GM12875 (cell line): Measurements from ENCODE around the gene C10orf105.

Experiments used
- H3K4me3 ChIP-seq: one replicate; pipeline ENCODE4 v1.5.1; 2011; ENCODE audit warnings: low read depth, low read length, control low read depth
- TF ChIP-seq, protein P1 (sequence below): IDR thresholded peaks from 2 replicates; pipeline ENCODE4 v1.5.1; 2011; ENCODE audit warnings: low read depth, mild to moderate bottlenecking, control low read depth, inconsistent platforms, low read length, moderate library complexity, borderline replicate concordance; ENCODE audit not compliant: insufficient read depth

The C10orf105 gene

DNA sequence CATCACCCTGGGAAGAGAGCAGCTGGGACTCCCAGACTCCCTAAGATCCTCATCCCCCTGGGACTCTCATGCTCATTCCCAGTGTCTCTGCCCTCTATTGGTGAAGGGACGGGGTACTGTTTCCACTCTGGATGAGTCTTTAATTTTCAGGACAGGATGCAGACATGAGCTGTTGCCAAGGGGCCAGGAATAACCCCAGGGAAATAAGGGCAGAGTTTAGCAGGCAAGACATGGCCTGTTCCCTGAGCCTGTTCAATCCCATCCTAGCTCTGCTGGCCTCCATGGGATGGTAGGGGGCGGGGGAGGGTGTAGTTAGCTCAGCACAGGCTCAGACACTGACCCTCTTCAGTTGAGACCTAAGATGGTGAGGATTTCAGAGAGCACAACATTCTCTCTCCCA is 14.0 kb downstream of the C10orf105 start:
- TF ChIP-seq, protein P1, sequence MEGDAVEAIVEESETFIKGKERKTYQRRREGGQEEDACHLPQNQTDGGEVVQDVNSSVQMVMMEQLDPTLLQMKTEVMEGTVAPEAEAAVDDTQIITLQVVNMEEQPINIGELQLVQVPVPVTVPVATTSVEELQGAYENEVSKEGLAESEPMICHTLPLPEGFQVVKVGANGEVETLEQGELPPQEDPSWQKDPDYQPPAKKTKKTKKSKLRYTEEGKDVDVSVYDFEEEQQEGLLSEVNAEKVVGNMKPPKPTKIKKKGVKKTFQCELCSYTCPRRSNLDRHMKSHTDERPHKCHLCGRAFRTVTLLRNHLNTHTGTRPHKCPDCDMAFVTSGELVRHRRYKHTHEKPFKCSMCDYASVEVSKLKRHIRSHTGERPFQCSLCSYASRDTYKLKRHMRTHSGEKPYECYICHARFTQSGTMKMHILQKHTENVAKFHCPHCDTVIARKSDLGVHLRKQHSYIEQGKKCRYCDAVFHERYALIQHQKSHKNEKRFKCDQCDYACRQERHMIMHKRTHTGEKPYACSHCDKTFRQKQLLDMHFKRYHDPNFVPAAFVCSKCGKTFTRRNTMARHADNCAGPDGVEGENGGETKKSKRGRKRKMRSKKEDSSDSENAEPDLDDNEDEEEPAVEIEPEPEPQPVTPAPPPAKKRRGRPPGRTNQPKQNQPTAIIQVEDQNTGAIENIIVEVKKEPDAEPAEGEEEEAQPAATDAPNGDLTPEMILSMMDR = no peak
- H3K4me3 ChIP-seq = no peak overlapping the region

DNA sequence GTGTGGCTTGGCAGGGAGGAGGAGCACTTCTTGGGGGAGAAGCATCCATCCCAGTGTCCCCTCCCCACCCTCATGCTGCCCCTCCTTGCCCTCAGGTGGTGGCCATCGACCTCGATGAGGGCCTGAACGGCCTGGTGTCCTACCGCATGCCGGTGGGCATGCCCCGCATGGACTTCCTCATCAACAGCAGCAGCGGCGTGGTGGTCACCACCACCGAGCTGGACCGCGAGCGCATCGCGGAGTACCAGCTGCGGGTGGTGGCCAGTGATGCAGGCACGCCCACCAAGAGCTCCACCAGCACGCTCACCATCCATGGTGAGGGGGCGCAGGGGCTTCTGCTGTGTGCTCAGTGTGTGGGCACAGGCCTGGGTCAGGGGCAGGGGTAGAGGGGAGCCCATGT is 14.8 kb downstream of the C10orf105 start:
- TF ChIP-seq, protein P1 = no peak
- no peak overlapping the region for H3K4me3 ChIP-seq

DNA sequence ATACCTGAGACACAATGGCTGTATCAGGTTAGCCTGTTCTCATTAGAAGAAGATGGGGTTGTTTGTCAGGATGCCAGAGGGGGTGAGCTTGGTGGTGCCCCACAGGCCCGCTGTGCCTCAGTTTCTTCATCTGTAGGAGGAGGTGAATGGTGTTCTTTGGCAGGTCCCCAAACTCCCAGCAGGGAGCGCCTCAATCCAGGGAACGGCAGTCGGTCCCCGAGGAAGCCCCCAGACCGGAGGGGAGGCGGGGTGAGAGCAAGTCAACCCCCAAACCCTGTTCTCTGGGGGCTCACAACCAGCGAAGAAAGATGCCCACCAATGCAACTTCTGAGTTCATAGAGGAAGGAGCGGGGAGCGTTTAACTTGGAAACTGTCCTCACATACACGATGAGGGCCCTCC is 16.0 kb downstream of the C10orf105 start:
- H3K4me3 ChIP-seq = no peak overlapping the region
- TF ChIP-seq, protein P1 = no peak

DNA sequence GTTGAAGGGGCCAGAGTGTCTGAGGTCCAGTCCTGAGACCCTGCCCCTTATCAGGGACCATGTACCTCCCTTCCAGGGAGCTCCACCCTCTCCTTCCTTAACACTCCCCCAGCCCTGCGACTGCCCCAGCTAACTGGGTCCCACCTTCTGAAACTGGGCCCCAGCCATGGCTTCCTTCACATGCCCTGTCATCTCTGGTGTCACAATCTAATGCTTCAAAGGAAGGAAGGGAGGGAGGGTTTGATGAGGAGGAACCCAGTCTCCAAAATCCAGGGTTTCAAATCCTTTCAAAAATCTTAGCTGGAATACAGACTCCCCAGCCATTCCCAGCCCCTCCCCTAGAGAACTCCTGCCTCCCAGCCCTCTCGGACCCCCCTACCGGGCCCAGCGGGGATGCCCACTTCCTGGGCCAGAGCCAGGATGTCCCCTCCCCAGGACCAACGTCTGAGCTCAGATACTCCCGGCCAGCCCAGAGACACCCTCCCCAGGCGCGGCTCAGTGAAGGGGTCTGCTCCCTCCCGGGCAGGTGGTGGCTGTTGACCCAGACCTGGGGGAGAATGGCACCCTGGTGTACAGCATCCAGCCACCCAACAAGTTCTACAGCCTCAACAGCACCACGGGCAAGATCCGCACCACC is 18.0 kb downstream of the C10orf105 start:
- H3K4me3 ChIP-seq = no peak overlapping the region
- TF ChIP-seq, protein P1 = no peak

DNA sequence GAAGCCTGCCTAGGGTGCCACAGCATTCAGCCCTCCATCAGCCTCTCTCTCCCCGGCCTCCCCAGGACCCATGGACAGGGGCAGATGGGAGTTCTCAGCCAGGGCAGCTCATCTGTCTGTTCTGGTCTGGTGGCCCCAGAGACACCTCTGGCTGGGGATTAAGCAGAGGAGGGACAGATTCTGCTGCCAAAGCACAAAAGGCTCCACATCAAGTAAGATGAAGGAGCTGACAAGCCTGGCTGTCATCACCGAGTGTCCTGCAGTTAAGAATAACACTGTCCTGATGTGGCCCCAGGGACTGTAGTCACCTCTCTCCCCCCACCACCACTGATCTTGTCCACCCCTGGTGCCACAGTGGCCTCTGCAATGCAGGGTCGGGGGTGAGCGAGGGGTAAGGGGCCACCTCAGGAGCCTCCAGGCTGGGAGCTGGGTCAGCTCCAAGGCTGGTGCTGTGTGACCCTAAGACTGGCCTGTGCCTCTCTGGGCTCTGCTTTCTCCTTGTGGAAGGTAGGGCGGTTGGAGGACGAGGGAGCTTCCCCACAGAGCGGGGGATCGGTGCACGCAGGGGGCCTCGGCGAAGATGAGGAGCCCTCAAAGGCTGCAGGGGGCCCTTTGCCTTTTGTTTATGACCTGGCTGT is 18.7 kb downstream of the C10orf105 start:
- no peak overlapping the region for H3K4me3 ChIP-seq
- TF ChIP-seq, protein P1 = no peak

DNA sequence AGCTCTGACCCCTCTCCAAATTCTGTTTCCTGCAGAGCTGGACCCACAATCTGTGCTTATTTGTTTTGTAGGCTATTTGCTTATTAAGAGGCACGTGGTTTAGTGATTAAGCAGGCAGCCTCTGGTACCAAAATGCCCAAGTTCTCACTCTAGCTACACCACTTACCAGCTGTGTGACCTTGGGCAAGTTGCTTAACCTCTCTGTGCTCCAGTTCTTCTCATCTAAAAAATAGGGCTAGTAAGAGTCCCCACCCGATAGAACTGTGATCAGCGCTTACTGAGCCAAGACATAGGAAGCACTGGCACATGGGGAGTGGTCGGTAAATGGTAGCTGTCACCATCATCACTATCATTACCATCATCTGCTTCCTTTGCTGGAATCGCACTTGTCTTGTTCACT is 20.8 kb downstream of the C10orf105 start:
- TF ChIP-seq, protein P1 = no peak
- no peak overlapping the region for H3K4me3 ChIP-seq
